Right cardiac atrium (tissue), 5 donors: ENCODE results near the gene C1orf141. TPM values are rescaled to one million over a fixed set of nuclear protein-coding genes. Genes with fewer than 3 reads are reported as not detected.
"Not testable (repeated sequence)": the region's sequence is repeated elsewhere in the genome, so short reads cannot be mapped to it uniquely, and the experiment has no call there.

Experiments used
- ATAC-seq, 2 donors: fragments of 200-7000 bp; cut with Tn5 transposase; one replicate each; pipeline versions ENCODE4 v1.8.0 to v1.9.1; 2020; ENCODE audit warnings: moderate library complexity in 2 of 2, mild to moderate bottlenecking in 1 of 2
- DNase-seq, 3 donors: peaks; one replicate each; pipeline ENCODE4 v3.0.0-alpha.2; 2020
- H3K27ac ChIP-seq: one replicate; pipeline ENCODE4 v1.5.1; 2013; ENCODE audit warnings: mild to moderate bottlenecking, low read length, control low read depth, moderate library complexity
- H3K27me3 ChIP-seq: one replicate; pipeline ENCODE4 v1.6.1; 2013; ENCODE audit not compliant: control insufficient read depth, insufficient read depth
- H3K4me1 ChIP-seq: one replicate; pipeline ENCODE4 v1.6.1; 2013; ENCODE audit warnings: low read length; ENCODE audit not compliant: control insufficient read depth, insufficient read depth
- H3K4me3 ChIP-seq: one replicate; pipeline ENCODE4 v1.5.1; 2013; ENCODE audit warnings: low read length, control low read depth
- H3K9me3 ChIP-seq: one replicate; pipeline ENCODE4 v1.6.1; 2013; ENCODE audit warnings: low read length; ENCODE audit not compliant: control insufficient read depth
- WGBS: extraction: QIAGEN DNeasy Blood & Tissue Kit; methylation state at CpG from one replicate; pipeline ENCODE4 v1.1.7; 2013; 5-methylcytosine and 5-hydroxymethylcytosine counted together
- intact Hi-C, 4 donors: fragments of 100-400 bp; cut with DNase I; formaldehyde crosslinking; loops; one replicate each; pipeline versions ENCODE4 v1.11.0 to v1.14.0; 2022 to 2023
- polyA plus RNA-seq: library from polyadenylated mRNA; stranded (reverse); fragments of 200-250 nt; gene quantifications from one replicate; pipeline ENCODE4 v1.2.3, GENCODE V29; 2013
- total RNA-seq, 4 donors: library from RNA; stranded (reverse); fragmentation: NEBNext Ultra II Directional; extraction: Animal tissue kit (Norgen Biotek cat#: 25700); gene quantifications; one replicate each; pipeline ENCODE4 v1.2.1, GENCODE V29; 2021
- donor health status: healthy with polysubstance abuse.
- donor health status: DM: no; HTN: yes; CAD: no.
- donor health status: DM: no; HTN: no; CAD: no.
- donor health status: DM: no; HTN: yes; CAD: no; lungs with severe emphysema.
- donor health status: DM: yes; HTN: yes; CAD: no.

C1orf141 gene
- total and polyA plus RNA-seq, 5 donors, result not detected

DNA sequence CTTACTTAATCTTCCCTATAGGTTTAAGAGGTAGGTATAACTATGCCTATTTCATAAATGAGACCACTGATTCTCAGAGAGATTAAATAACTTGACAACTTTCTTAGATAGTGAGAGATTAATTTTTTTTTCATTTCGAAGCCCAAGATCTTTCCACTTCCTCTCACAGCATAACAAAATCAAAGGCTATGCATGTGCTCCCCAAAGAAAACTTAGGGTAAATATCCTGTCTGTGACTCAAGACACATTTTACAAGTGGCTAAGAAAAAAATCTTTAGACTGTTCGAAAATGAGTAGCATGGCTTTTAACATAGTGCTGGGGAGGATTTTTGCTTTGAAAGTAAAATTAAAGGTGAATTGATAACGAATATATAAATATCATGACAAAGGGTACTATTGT is 8.2 kb upstream of the C1orf141 start:
- 60% methylated on average over 3 of the region's 3 CpGs for WGBS
- ATAC-seq, result no peak
- H3K9me3 ChIP-seq, result no peaks in the 10 kb centered on the region

DNA sequence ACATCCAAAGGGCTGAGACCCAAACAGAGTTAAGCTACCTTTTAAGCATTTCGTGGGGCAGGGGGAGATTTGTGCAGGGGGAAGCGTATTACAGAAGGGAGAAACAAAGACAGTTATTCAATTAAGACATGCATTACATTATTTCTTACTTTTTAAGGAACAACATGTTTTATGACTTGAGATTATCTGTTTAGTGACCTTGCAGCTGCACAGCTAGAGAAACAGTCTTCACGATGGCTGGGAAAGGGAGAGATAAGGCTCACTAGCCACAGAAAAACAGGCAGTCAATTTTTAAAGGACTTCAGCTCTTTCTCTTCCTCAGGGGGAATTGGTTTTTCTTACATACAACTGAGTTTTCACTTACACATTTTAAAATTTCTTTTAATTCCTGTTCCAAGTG is 7.1 kb upstream of the C1orf141 start:
- H3K4me1 ChIP-seq, H3K27me3 ChIP-seq, H3K9me3 ChIP-seq, ATAC-seq, H3K4me3 ChIP-seq, H3K27ac ChIP-seq, DNase-seq: not testable (repeated sequence)
- WGBS, result 42% methylated on average over 3 of the region's 3 CpGs
- intact Hi-C loops, result loop anchor here (5.0 to 10.0 kb wide), 3 partner anchors 145 to 377 kb away; no protein-coding TSS in a partner anchor

More for the DNA sequence above, 8.2 kb upstream of the C1orf141 start:
- DNase-seq, result no peak
- H3K4me3 ChIP-seq, result no peak overlapping the region
- H3K27me3 ChIP-seq, result peaks cover 3% of the 10 kb centered on the region
- intact Hi-C loops, result loop anchor here (5.0 to 10.0 kb wide), 3 partner anchors 146 to 378 kb away; no protein-coding TSS in a partner anchor
- H3K27ac ChIP-seq, result no peak overlapping the region
- H3K4me1 ChIP-seq, result no peaks in the 10 kb centered on the region

DNA sequence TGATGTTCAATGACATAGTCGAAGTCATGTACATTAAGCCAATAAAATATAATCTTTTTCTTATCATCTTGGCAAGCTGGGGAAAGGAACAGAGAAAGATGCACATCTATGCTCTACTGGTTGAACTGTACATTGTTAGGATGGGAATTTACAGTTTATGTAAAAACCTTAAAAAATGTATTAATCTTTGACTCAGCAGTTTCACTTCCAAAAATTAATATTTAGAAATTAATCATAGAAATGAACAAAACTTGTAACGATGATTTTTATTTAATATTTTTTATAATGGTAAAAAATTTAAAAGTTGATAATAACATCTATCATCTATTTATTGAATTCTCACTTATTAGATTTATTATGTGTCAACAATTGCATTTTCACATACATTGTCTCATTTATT is 5.7 kb upstream of the C1orf141 start:
- Histone ChIP-seq H3K27me3 (peaks cover 3% of the 10 kb centered on the region), H3K4me1 (no peaks in the 10 kb centered on the region), H3K4me3 (no peak overlapping the region), H3K9me3 (no peaks in the 10 kb centered on the region), H3K27ac (no peak overlapping the region)
- no peak for ATAC-seq
- WGBS, result 89% methylated on average over 2 of the region's 2 CpGs
- intact Hi-C loops, result loop anchor here (5.0 to 10.0 kb wide), 3 partner anchors 143 to 376 kb away; no protein-coding TSS in a partner anchor
- DNase-seq, result no peak

DNA sequence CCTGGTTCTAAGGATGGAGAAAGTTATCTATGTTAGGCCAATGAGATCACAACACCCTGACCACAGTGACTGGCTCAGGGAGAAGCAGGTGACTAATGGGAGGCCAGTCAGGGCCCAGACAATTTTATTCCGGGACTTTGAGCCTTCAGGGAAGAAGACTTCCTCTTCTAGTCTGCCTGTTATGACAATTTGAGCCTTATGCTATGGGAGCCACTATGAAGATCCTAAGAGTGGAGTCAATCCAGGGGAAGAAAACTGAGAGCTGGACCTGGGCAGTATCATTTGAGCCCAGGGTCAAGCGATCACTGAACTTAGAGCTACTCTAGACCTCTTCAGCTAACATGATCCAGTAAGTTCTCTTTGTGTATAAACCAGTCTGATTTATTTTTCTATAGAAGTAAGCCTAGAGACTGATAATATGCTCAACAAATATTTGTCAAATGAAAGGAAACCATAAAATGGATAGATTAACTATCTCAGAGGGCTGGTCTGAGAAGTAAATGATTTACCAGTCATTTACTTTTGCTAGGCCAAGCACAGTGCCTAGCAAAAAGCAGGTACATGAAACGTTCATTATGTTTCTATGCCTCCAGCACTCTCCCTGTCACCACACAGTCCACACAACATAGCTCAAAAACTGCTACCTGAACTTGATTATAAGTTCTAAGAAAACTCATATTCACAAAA is 4.2 kb upstream of the C1orf141 start:
- Histone ChIP-seq H3K4me3 (no peak overlapping the region), H3K4me1 (no peaks in the 10 kb centered on the region), H3K27me3 (peaks cover 3% of the 10 kb centered on the region), H3K9me3 (no peaks in the 10 kb centered on the region), H3K27ac (no peak overlapping the region)
- intact Hi-C loops, result no loop called here
- ATAC-seq (no peak), DNase-seq (no peak)
- WGBS, result 90% methylated on average over 3 of the region's 3 CpGs

DNA sequence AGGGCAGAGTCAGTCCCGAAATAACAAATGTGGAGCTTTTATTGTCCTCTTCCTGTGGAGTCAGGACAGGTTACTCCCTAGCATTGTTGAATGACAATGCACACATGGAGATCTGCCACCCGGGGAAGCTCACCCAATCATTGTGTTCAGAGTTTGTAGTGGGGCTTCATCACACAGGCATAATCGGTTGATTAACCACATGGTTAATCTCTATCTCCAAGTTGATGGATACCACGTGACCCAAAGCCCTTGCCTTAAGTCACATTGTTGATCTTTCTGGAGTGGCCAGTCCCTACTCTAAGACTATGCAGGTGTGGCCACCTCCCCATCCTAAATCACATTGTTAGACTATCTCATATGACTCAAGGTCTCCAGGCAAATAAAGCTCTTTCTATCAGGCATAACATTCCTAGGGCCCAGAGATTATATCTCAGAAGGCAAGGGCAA is 2.6 kb upstream of the C1orf141 start:
- Histone ChIP-seq H3K4me1 (no peaks in the 10 kb centered on the region), H3K4me3 (no peak overlapping the region), H3K9me3 (no peaks in the 10 kb centered on the region), H3K27ac (no peak overlapping the region), H3K27me3 (peaks cover 3% of the 10 kb centered on the region)
- DNase-seq (no peak), ATAC-seq (no peak)
- 71% methylated on average over 4 of the region's 4 CpGs for WGBS
- intact Hi-C loops, result no loop called here

DNA sequence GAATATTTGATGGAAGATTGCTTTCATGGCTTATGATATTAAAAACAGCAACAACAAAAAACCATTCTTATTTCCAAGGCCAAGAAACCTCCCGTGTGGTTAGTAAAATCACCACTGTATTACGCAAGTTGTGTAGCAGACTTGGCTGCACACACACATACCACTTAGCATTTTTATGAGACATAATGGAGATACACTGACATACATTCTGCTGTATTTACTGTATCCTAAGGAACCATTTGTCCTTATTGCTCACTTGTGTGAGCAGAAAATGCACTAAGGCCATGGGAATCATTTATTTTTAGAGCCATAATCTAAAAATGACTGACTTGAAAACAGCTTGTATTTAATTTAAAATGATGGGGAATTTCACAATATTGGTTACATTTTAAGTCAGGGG is 584 bp upstream of the C1orf141 start:
- WGBS, result 55% methylated on average over 2 of the region's 2 CpGs
- no peaks in the 10 kb centered on the region for H3K4me1 ChIP-seq
- no peaks in the 10 kb centered on the region for H3K9me3 ChIP-seq
- H3K4me3 ChIP-seq, result no peak overlapping the region
- H3K27ac ChIP-seq, result no peak overlapping the region
- intact Hi-C loops, result no loop called here
- no peak for DNase-seq
- H3K27me3 ChIP-seq, result peaks cover 3% of the 10 kb centered on the region
- ATAC-seq, result peak; percentile 63 to 75

DNA sequence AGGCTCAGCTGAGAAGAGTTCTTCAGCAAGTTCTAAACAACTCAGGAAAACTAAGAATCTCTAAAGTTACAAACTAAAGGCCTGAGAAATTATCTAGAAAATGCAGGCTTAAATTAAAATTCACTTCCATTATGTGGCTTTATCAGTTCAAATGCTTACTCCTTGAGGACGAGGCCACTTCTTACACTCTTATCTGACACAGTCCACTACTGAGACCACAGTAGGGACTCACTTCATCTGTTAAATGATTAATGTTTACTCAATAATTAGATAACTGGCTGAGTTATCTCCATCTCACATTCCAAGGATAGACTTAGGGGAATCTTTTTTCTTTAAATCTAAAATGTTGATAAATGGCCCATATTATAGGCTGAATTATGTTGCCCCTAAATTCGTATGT is 1.6 kb downstream of the C1orf141 start:
- no peaks in the 10 kb centered on the region for H3K27me3 ChIP-seq
- WGBS, result 73% methylated on average over 2 of the region's 2 CpGs
- intact Hi-C loops, result no loop called here
- no peaks in the 10 kb centered on the region for H3K9me3 ChIP-seq
- DNase-seq (no peak), ATAC-seq (no peak)
- no peaks in the 10 kb centered on the region for H3K4me1 ChIP-seq
- no peak overlapping the region for H3K4me3 ChIP-seq
- no peak overlapping the region for H3K27ac ChIP-seq

DNA sequence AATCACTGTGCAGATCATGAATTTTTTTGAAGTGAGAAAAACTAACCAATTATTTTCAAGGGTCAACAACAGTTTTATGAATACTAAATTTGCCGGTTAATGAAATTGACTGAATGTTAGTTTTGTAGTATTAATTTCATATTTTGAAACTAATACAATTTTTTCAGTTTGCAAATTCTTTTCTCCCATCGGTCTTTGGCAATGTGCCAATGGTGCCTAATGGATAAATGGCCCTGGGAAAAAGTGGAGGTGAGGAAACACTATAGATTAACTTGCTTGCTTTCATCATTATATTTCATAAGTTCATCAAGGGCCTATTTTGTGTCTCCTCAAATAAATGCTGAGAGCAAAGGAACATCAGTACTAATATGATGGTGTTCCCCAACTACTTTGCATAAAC is 4.1 kb downstream of the C1orf141 start:
- no peaks in the 10 kb centered on the region for H3K27me3 ChIP-seq
- DNase-seq (no peak), ATAC-seq (no peak)
- H3K4me1 ChIP-seq, result no peaks in the 10 kb centered on the region
- intact Hi-C loops, result no loop called here
- H3K27ac ChIP-seq, result no peak overlapping the region
- no peaks in the 10 kb centered on the region for H3K9me3 ChIP-seq
- 54% methylated on average over 2 of the region's 2 CpGs for WGBS
- H3K4me3 ChIP-seq, result no peak overlapping the region

DNA sequence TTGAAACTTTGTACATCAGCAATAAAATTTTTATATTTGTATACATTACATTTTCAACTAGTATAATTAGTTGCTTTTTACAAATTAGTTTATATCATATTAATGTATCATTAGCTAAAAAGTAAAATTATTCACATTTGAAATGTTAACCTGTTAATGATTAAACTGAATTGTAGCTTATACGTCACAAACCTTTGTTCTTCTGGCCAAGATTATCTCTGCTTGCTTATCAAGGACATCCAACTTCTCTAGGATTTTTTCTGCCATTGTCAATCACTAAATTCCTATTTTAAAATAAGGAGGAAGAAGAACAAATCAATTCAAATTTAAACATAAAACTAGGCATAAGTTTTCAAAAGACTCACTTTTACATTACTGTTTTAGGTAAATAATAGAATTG is 7.8 kb downstream of the C1orf141 start:
- Histone ChIP-seq H3K4me1 (no peaks in the 10 kb centered on the region), H3K27ac (no peak overlapping the region), H3K9me3 (no peaks in the 10 kb centered on the region), H3K4me3 (no peak overlapping the region), H3K27me3 (no peaks in the 10 kb centered on the region)
- no peak for ATAC-seq
- intact Hi-C loops, result no loop called here
- DNase-seq, result no peak
- WGBS, result 80% methylated on average over 1 of the region's 1 CpG

DNA sequence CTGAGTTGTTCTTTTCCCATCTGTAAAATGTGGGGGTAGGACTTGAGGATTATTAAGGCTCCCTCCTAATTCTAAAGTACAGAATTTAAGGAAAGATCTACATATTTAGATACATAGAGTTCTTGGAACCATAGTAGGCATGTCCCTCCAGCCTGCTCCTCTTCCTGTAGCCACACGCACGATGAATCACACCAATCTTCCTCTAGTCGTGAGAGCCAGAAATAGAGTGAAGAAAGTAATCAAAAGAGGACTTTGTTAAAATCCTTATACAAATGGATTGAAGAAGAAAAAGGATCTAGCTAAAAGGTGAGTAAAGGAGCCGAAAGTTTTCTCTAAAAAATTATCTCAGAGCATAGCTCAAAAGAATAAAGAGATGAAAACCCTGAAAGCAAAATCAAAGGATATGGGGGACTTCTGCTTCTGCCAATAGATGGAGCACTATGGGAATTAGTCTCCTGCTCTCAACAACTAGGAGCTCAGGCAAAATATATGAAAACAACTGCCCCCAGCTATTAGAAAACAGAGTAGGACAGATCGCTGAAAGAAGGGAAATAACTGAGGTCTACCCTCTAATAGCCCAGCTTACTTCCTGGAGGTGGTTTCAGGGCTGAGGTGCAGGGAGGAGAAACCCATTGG is 8.5 kb downstream of the C1orf141 start:
- intact Hi-C loops, result no loop called here
- DNase-seq (no peak), ATAC-seq (no peak)
- H3K9me3 ChIP-seq, result no peaks in the 10 kb centered on the region
- H3K27me3 ChIP-seq, result no peaks in the 10 kb centered on the region
- WGBS, result 47% methylated on average over 5 of the region's 5 CpGs
- no peak overlapping the region for H3K4me3 ChIP-seq
- no peaks in the 10 kb centered on the region for H3K4me1 ChIP-seq
- no peak overlapping the region for H3K27ac ChIP-seq

DNA sequence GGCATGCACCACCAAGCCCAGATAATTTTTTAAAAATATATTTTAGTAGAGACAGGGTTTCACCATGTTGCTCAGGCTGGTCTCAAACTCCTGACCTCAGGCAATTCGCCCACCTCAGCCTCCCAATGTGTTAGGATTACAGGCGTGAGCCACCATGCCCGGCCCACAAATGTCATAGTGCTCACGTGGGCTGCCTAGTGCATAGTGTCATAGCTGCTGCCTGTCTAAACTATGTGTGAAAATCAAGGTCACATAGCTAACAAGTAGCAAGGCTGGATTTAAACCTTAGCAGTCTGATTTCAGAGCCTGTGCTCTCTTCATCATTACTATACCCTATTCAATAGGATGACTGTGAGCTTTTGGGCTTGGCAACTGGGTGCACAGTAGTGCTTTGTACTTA is 10.3 kb downstream of the C1orf141 start:
- Histone ChIP-seq H3K27me3 (no peaks in the 10 kb centered on the region), H3K27ac (no peak overlapping the region), H3K4me1 (no peaks in the 10 kb centered on the region), H3K9me3 (no peaks in the 10 kb centered on the region), H3K4me3 (no peak overlapping the region)
- intact Hi-C loops, result no loop called here
- no peak for ATAC-seq
- DNase-seq, result no peak
- WGBS, result 82% methylated on average over 4 of the region's 4 CpGs
